GM12878 (cell line): ENCODE measurements around the gene COL8A2. TPM values are rescaled to one million over a fixed set of nuclear protein-coding genes. Genes with fewer than 3 reads are reported as not detected.

Experiments used
- ATAC-seq: fragments of 200-7000 bp; cut with Tn5 transposase; 3 replicates; pipeline ENCODE4 v1.9.1; 2020; ENCODE audit warnings: mild to moderate bottlenecking, moderate library complexity
- BruUV-seq: library from RNA; stranded (reverse); fragments of 400-500 nt; replicated peaks from 2 replicates; lab custom pipeline; 2021; lab: Mats Ljungman, UMichigan
- CTCF ChIA-PET: fragments of 300-600 bp; sonication (Branson Sonifier 250); formaldehyde crosslinking; extraction: SDS; loops from one replicate; lab custom pipeline; 2021; ENCODE audit warnings: inconsistent platforms; lab: Yijun Ruan, JAX
- POLR2A ChIA-PET: fragments of 350-600 bp; formaldehyde crosslinking; extraction: SDS; loops from one replicate; lab custom pipeline; 2021; ENCODE audit warnings: inconsistent platforms; lab: Charles Lee
- RAD21 ChIA-PET: fragments of 300-600 bp; sonication (Branson Sonifier 250); formaldehyde crosslinking; loops from one replicate; lab custom pipeline; 2023; ENCODE audit warnings: antibody characterized with exemption; ENCODE audit not compliant: unreplicated experiment; lab: Charles Lee
- SMC1A ChIA-PET: fragments of 300-600 bp; sonication (Branson Sonifier 250); formaldehyde crosslinking; loops from one replicate; lab custom pipeline; 2023; ENCODE audit not compliant: unreplicated experiment, uncharacterized antibody; lab: Charles Lee
- DNase-seq: peaks from one replicate; pipeline ENCODE4 v3.0.0-alpha.2; 2011; ENCODE audit warnings: low read depth, low spot score
- FAIRE-seq: peaks from 3 replicates; lab custom pipeline; 2011; peaks lifted over from hg19 to GRCh38; lab: Jason Lieb, UNC
- H2AFZ ChIP-seq: 2 replicates; pipeline ENCODE4 v1.6.0; 2011; ENCODE audit warnings: low read depth, low read length, control low read depth; ENCODE audit not compliant: control insufficient read depth
- H3K27ac ChIP-seq: 2 replicates; pipeline ENCODE4 v1.5.1; 2011; ENCODE audit warnings: control low read depth; ENCODE audit not compliant: control insufficient read depth, insufficient read depth
- H3K27me3 ChIP-seq, 2 experiments: replicated peaks in 1 of 2; 2 replicates each; pipeline versions ENCODE4 v1.6.0 to v1.6.1; 2011; ENCODE audit warnings: low read length in 1 of 2; ENCODE audit not compliant: control insufficient read depth in 2 of 2, insufficient read depth in 2 of 2
- H3K36me3 ChIP-seq, 2 experiments: 2 replicates each; pipeline ENCODE4 v1.5.1; 2011; ENCODE audit warnings: low read length in 1 of 2; ENCODE audit not compliant: control insufficient read depth in 2 of 2, insufficient read depth in 2 of 2
- H3K4me1 ChIP-seq: 2 replicates; pipeline ENCODE4 v1.6.1; 2011; ENCODE audit warnings: mild to moderate bottlenecking, low read length, moderate library complexity, mixed read lengths; ENCODE audit not compliant: control insufficient read depth, insufficient read depth
- H3K4me2 ChIP-seq: 2 replicates; pipeline ENCODE4 v1.6.0; 2011; ENCODE audit warnings: control low read depth; ENCODE audit not compliant: control insufficient read depth, insufficient read depth
- H3K4me3 ChIP-seq: fragments of 200-600 bp; sonication (generic); 2 replicates; pipeline ENCODE4 v1.5.1; 2016
- H3K79me2 ChIP-seq: 2 replicates; pipeline ENCODE4 v1.6.0; 2011; ENCODE audit warnings: low read length; ENCODE audit not compliant: control insufficient read depth, insufficient read depth
- H3K9ac ChIP-seq: 2 replicates; pipeline ENCODE4 v1.8.0; 2011; ENCODE audit warnings: low read length, control low read depth, mixed read lengths; ENCODE audit not compliant: control insufficient read depth, insufficient read depth
- H3K9me3 ChIP-seq: replicated peaks from 3 replicates; pipeline ENCODE4 v1.5.1; 2011; ENCODE audit warnings: mild to moderate bottlenecking, low read length; ENCODE audit not compliant: control insufficient read depth, insufficient read depth
- H4K20me1 ChIP-seq: 2 replicates; pipeline ENCODE4 v1.6.0; 2011; ENCODE audit not compliant: control insufficient read depth, insufficient read depth
- ASH2L ChIP-seq: fragments of 300-600, 200-600 bp; sonication (generic); IDR thresholded peaks from 2 replicates; pipeline ENCODE4 v1.6.1; 2017; ENCODE audit warnings: low read depth, mild to moderate bottlenecking, borderline replicate concordance
- BCL3 ChIP-seq: IDR thresholded peaks from 2 replicates; pipeline ENCODE4 v1.6.1; 2011; ENCODE audit warnings: borderline replicate concordance, low read depth, mild to moderate bottlenecking, moderate library complexity, low read length; ENCODE audit not compliant: insufficient read depth, poor library complexity, severe bottlenecking
- CEBPZ ChIP-seq: fragments of 150-350 bp; IDR thresholded peaks from 2 replicates; pipeline ENCODE4 v1.6.1; 2016; ENCODE audit warnings: low read depth, low read length
- EED ChIP-seq: sonication (generic); IDR thresholded peaks from 2 replicates; pipeline ENCODE4 v1.6.1; 2016; ENCODE audit warnings: antibody characterized with exemption, low read depth
- IKZF2 ChIP-seq, 2 experiments: fragments of 450-650 bp; IDR thresholded peaks; 2 replicates each; pipeline ENCODE4 v1.6.1; 2017; ENCODE audit warnings: mild to moderate bottlenecking in 2 of 2, moderate library complexity in 2 of 2
- NRF1 ChIP-seq: conservative IDR thresholded peaks from 2 replicates; pipeline ENCODE4 v1.6.1; 2011; ENCODE audit warnings: mild to moderate bottlenecking, low read depth, low read length, improper control_type of control experiment
- RFX5 ChIP-seq: IDR thresholded peaks from 2 replicates; pipeline ENCODE4 v1.6.1; 2011; ENCODE audit warnings: low read depth, low read length, improper control_type of control experiment
- SMC3 ChIP-seq: IDR thresholded peaks from 2 replicates; pipeline ENCODE4 v1.6.1; 2011; ENCODE audit warnings: low read length, improper control_type of control experiment, borderline replicate concordance
- WGBS: methylation state at CpG from one replicate; pipeline ENCODE4 v1.1.6; 2016; ENCODE audit warnings: low lambda C conversion rate; ENCODE audit not compliant: insufficient replicate concordance, insufficient coverage; ENCODE audit errors: missing lambda C conversion rate; 5-methylcytosine and 5-hydroxymethylcytosine counted together
- in situ Hi-C: fragments of 300-500 bp; cut with MboI; formaldehyde crosslinking; loops from 9 replicates; pipeline ENCODE4 v1.14.3; 2018; ENCODE audit warnings: mixed read lengths
- intact Hi-C: fragments of 100-400 bp; cut with micrococcal nuclease; formaldehyde crosslinking; loops from one replicate; pipeline ENCODE4 v1.14.2; 2022; ENCODE audit not compliant: unreplicated experiment
- polyA plus RNA-seq, 11 experiments: library from polyadenylated mRNA; depleted of rRNA in 4 of 11; unstranded in 6 of 11; stranded (reverse) in 5 of 11; fragments of >200 nt; fragmentation: Nextera tagmentation in 4 of 11; fragmentation: Illumina TruSeq in 1 of 11; extraction: Ambion mirVana in 4 of 11; extraction: Trizol in 1 of 11; gene quantifications; 1 replicate in 1 of 11; 2 replicates in 10 of 11; pipeline versions ENCODE4 v1.2.1 to v1.2.3, GENCODE V29; 2011 to 2016; ENCODE audit warnings: inconsistent platforms in 2 of 11, missing spikeins in 2 of 11, low read depth in 1 of 11
- total RNA-seq, 4 experiments: library from RNA; depleted of rRNA in 3 of 4; stranded (reverse); fragments of >200 nt in 3 of 4; fragmentation: Illumina TruSeq in 1 of 4; extraction: Trizol in 1 of 4; gene quantifications; 2 replicates each; pipeline versions ENCODE4 v1.2.1 to v1.2.3, GENCODE V29; 2013 to 2021
- TF ChIP-seq, protein P1 (sequence below): IDR thresholded peaks from 2 replicates; pipeline ENCODE4 v1.6.1; 2012; ENCODE audit warnings: mild to moderate bottlenecking, low read depth, low read length
- TF ChIP-seq, protein P2 (sequence below): IDR thresholded peaks from 2 replicates; pipeline ENCODE4 v1.6.1; 2012; ENCODE audit warnings: low read depth, low read length, improper control_type of control experiment
- TF ChIP-seq, protein P3 (sequence below): fragments of 450-650 bp; IDR thresholded peaks from 2 replicates; pipeline ENCODE4 v1.6.1; 2016; ENCODE audit warnings: mild to moderate bottlenecking

COL8A2 gene
- total and polyA plus RNA-seq, 10 of the 15 experiments (the other 5 are each of a cell fraction or from before 2014, with no cell fraction given): 0.01 TPM; not detected in 9

DNA sequence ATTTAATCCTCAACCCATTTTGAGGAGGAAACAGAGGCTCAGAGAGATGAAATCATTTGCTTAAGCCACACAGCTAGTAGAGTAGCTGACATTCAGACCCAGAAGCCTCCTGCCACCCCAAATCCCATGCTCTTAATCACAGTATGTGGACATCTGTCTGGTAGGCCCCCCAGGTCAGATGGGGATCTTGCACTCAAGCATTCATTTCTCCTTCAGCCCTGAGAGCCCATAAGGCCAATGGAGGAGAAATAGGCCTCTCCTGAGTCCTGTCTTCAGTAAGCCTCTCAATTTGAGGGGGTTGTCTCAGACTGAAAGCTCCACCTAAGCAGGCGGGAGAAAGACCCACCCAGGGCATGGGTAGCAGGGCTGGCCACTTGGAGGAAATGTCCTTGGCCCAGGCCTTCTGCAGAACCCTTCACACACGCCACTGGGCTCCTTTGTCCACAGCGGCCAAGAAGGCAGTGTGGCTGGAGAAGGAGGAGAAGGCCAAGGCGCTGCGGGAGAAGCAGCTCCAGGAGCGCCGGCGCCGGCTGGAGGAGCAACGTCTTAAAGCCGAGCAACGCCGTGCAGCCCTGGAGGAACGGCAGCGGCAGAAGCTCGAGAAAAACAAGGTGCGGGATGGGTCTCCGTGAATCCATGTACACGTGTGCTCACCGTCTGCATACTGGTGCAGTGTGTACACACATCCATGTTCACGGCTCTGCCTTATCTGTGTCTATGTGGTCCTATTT is 47.2 kb upstream of the COL8A2 start:
- Histone ChIP-seq H3K36me3 (peaks cover 16 to 43% of the 10 kb centered on the region in 2 experiments), H3K4me1 (no peaks in the 10 kb centered on the region), H3K4me2 (no peak overlapping the region), H3K79me2 (peaks cover 11% of the 10 kb centered on the region), H3K9ac (no peak overlapping the region), H3K4me3 (no peak overlapping the region), H3K27me3 (no peaks in the 10 kb centered on the region), H3K27ac (no peak overlapping the region), H3K9me3 (no peaks in the 10 kb centered on the region), H4K20me1 (no peaks in the 10 kb centered on the region; the same call in 1 of the 2 replicates), H2AFZ (no peak overlapping the region)
- no peak for DNase-seq
- ChIA-PET SMC1A (interaction anchor here (0.6 to 1.2 kb wide), 2 partner anchors 21 to 27 kb away, joined by 3 read pairs; no protein-coding TSS in a partner anchor), CTCF (interaction anchor here (1.0 to 1.6 kb wide), 3 partner anchors 14 to 22 kb away, joined by 3 to 4 read pairs (median 3); no protein-coding TSS in a partner anchor), POLR2A (interaction anchor here (1.2 kb wide), 1 partner anchor 9 kb away, joined by 3 read pairs; no protein-coding TSS in a partner anchor), RAD21 (no interaction called here)
- intact Hi-C loops (no loop called here), in situ Hi-C loops (no loop called here)
- 99% methylated on average over 21 of the region's 21 CpGs for WGBS
- no TSS peak for BruUV-seq
- no peak for FAIRE-seq
- ATAC-seq: no peak
- no peak for TF ChIP-seq CEBPZ
- no peak for TF ChIP-seq NRF1
- TF ChIP-seq BCL3: no peak
- no peak for TF ChIP-seq RFX5
- TF ChIP-seq, protein P1, sequence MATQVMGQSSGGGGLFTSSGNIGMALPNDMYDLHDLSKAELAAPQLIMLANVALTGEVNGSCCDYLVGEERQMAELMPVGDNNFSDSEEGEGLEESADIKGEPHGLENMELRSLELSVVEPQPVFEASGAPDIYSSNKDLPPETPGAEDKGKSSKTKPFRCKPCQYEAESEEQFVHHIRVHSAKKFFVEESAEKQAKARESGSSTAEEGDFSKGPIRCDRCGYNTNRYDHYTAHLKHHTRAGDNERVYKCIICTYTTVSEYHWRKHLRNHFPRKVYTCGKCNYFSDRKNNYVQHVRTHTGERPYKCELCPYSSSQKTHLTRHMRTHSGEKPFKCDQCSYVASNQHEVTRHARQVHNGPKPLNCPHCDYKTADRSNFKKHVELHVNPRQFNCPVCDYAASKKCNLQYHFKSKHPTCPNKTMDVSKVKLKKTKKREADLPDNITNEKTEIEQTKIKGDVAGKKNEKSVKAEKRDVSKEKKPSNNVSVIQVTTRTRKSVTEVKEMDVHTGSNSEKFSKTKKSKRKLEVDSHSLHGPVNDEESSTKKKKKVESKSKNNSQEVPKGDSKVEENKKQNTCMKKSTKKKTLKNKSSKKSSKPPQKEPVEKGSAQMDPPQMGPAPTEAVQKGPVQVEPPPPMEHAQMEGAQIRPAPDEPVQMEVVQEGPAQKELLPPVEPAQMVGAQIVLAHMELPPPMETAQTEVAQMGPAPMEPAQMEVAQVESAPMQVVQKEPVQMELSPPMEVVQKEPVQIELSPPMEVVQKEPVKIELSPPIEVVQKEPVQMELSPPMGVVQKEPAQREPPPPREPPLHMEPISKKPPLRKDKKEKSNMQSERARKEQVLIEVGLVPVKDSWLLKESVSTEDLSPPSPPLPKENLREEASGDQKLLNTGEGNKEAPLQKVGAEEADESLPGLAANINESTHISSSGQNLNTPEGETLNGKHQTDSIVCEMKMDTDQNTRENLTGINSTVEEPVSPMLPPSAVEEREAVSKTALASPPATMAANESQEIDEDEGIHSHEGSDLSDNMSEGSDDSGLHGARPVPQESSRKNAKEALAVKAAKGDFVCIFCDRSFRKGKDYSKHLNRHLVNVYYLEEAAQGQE: no peak
- TF ChIP-seq, protein P2, sequence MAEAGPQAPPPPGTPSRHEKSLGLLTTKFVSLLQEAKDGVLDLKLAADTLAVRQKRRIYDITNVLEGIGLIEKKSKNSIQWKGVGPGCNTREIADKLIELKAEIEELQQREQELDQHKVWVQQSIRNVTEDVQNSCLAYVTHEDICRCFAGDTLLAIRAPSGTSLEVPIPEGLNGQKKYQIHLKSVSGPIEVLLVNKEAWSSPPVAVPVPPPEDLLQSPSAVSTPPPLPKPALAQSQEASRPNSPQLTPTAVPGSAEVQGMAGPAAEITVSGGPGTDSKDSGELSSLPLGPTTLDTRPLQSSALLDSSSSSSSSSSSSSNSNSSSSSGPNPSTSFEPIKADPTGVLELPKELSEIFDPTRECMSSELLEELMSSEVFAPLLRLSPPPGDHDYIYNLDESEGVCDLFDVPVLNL: no peak
- TF ChIP-seq ASH2L: no peak
- TF ChIP-seq IKZF2 (IDR thresholded peaks at IDR 0.05): no peak
- TF ChIP-seq EED: no peak
- TF ChIP-seq SMC3: no peak
- TF ChIP-seq, protein P3, sequence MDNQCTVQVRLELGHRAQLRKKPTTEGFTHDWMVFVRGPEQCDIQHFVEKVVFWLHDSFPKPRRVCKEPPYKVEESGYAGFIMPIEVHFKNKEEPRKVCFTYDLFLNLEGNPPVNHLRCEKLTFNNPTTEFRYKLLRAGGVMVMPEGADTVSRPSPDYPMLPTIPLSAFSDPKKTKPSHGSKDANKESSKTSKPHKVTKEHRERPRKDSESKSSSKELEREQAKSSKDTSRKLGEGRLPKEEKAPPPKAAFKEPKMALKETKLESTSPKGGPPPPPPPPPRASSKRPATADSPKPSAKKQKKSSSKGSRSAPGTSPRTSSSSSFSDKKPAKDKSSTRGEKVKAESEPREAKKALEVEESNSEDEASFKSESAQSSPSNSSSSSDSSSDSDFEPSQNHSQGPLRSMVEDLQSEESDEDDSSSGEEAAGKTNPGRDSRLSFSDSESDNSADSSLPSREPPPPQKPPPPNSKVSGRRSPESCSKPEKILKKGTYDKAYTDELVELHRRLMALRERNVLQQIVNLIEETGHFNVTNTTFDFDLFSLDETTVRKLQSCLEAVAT: no peak
